Measurements from ENCODE around the gene LRRN3.
A peak's percentile ranks its signal among the peaks of the same experiment; 100 is the strongest.

DNA sequence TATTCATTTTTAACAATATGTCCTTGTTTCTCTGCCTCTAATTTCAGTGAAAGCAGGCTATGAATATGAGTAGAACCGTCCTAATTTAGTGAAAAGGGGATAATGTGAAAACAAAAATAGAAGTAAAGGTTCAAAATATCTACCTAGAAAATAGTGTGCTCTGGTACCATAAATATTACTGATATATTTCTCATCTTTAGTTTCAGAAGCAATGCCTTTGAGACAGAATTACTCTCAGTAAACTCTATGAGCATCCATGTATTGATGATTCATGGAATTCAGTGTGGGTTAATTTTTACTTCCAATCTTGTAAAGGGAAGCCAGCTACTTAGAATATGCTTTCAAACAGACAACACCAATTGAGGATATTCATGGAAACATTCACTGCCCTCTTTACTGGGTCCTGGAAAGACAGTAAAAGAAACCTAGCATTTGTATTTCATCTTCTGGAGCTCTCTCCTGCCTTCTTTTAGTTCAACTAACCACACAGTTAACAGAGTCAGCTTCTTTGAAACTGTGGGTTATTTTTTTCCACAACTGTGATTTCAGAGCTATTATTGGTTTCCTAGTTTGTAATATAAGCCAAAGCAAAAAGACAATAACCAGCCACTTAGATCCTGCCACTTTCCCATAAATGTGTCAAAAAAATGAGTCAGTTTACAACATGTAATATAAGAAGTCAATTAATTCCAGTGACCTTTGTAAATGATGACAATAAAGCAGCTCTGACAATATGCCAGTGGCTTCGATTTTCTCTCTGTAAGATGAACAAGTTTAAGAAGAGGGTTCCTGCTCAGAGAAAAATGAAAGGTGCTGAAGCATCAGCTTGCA is 1.7 kb downstream of the LRRN3 start:
- TF ChIP-seq ZBED1 (IDR thresholded peaks at IDR 0.05; ENCODE audit: borderline replicate concordance) = no peak
- TF ChIP-seq PBX3 (IDR thresholded peaks at IDR 0.05; ENCODE audit: insufficient replicate concordance, low read depth, low read length) = no peak
- no peak for TF ChIP-seq EP300 (IDR thresholded peaks at IDR 0.05; ENCODE audit: borderline replicate concordance in 1 of 2, control insufficient read depth in 1 of 2, low read depth in 2 of 2, low read length in 2 of 2)
- TF ChIP-seq LARP7 (IDR thresholded peaks at IDR 0.05) = no peak
- no peak for TF ChIP-seq CTCF (IDR thresholded peaks at IDR 0.05 in 2 of 3, conservative IDR thresholded peaks at IDR 0.05 in 1 of 3; ENCODE audit: control insufficient read depth in 2 of 3, extremely low read depth in 1 of 3, insufficient read depth in 1 of 3, low read depth in 3 of 3, low read length in 3 of 3)
- peak; percentile 63; the same call in 1 of the 2 replicates for TF ChIP-seq MEF2A (IDR thresholded peaks at IDR 0.05; ENCODE audit: insufficient read depth, low read depth, low read length)
- no peak for TF ChIP-seq PRDM15 (CRISPR knock-in tag; IDR thresholded peaks at IDR 0.05)
- TF ChIP-seq ZNF274 (IDR thresholded peaks at IDR 0.05; ENCODE audit: insufficient read depth, insufficient read length) = no peak
- no peak for TF ChIP-seq TBL1XR1 (IDR thresholded peaks at IDR 0.05; ENCODE audit: low read depth, low read length)
- peak; percentile 1; the same call in 1 of the 2 replicates for TF ChIP-seq JUNB (IDR thresholded peaks at IDR 0.05)
- TF ChIP-seq EGR1 (IDR thresholded peaks at IDR 0.05; ENCODE audit: borderline replicate concordance in 1 of 2, low read depth in 2 of 2, low read length in 2 of 2) = no peak
- no peak for TF ChIP-seq POLR2A (IDR thresholded peaks at IDR 0.05; ENCODE audit: low read depth, low read length)
- no peak for TF ChIP-seq KLF5 (IDR thresholded peaks at IDR 0.05; ENCODE audit: partially characterized antibody)
- no peak for TF ChIP-seq NRF1 (conservative IDR thresholded peaks at IDR 0.05; ENCODE audit: low read depth, low read length)

All from GM12878 (cell line).